SK-MEL-5 (cell line): Measurements from ENCODE around the gene WDFY4. TPM values are rescaled to one million over a fixed set of nuclear protein-coding genes. Genes with fewer than 3 reads are reported as not detected.

Source experiments
- DNase-seq: peaks from one replicate; pipeline ENCODE4 v3.0.0-alpha.2; 2016; ENCODE audit warnings: low read depth, low spot score
- in situ Hi-C: cut with HindIII; loops from 2 replicates; pipeline ENCODE4 v1.10.0; 2016; ENCODE audit warnings: low sequenced_read_pairs, high pct_unique_total_duplicates, low pct_unique_long_range_greater_than_20kb
- total RNA-seq: library from RNA; depleted of rRNA; stranded (reverse); fragments of >200 nt; shearing (Covaris generic); gene quantifications from 2 replicates; pipeline ENCODE4 v1.2.3, GENCODE V29; 2014

The WDFY4 gene
- total RNA-seq, 1 experiment from 2014 or later = not detected

DNA sequence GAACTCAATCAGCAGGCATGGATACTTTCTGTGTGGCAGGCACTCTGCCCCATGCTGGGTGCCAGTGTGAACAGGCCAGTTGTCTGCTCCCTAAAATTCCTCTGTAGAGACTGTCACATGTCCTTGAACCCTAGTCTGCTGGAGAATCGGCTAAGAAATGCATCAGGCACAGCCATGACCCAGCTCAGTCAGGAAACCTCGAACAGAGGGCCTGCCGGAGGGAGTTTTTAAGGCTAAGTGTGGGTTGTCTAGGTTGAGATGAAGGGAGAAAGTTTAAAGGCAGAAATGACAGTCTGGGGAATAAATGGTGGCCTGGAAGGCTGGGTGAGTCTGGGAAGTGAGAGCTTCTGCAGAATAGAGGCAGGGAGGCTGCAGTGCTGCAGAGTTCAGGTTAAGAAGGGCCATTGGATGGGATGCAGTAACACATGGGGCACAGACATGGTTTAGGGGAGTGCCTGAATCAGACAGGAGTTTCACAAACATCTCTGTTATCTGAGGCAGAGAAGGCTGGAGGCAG lies 45.3 kb downstream of the WDFY4 start:
- in situ Hi-C loops = no loop called here
- no peak for DNase-seq

DNA sequence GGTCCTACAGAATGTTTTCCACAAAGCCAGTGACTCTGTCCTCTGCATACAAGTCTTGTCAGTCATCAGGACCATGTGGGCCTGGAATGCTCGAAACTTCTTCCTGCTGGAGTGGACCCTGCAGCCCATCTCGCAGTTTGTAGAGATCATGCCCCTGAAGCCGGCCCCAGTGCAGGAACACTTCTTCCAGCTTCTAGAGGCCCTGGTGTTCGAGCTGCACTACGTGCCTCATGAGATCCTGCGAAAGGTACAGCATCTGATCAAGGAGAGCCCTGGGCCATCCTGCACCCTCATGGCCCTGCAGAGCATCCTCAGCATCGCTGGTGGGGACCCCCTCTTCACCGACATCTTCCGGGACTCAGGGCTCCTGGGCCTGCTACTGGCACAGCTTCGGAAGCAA lies 46.5 kb downstream of the WDFY4 start:
- DNase-seq = no peak
- in situ Hi-C loops = no loop called here

DNA sequence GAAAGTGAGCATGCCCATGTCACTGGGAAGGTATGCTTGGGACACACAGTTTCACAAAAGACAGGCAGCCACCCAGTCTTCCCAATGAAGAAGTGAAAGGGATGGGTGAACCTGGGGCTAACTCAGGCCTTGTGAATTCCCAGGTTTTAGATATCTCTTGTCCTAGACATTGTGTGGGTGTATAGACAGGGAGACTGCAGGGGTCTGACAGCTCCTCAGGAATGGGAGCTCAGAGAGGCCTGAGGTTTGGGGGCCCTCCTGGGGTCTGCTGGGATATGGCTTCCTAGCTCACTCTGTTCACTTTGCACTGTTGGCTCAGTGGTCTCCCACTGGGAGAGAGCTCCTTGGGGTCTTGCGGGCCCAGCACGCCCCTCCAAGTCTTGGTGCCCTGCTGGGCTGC lies 47.0 kb downstream of the WDFY4 start:
- no peak for DNase-seq
- in situ Hi-C loops = no loop called here

DNA sequence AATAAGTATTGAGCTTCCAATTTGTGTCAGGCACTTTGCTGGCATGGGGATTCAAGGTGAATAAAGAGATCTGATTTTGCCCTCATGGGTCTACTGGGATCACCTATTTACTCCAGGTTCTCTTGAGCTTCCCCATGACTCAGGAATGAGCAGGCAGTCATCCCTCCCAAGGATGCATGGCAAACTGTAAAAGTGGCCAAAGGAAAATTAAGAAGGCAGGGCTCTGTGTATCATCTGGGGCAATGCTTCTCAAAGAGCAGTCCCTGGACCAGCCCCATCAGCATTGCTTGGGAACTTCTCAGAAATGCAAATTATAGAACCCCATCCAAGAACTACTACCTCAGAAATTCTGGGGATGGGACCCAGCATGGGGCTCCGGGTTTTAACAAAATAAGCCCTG lies 48.7 kb downstream of the WDFY4 start:
- in situ Hi-C loops = no loop called here
- no peak for DNase-seq

DNA sequence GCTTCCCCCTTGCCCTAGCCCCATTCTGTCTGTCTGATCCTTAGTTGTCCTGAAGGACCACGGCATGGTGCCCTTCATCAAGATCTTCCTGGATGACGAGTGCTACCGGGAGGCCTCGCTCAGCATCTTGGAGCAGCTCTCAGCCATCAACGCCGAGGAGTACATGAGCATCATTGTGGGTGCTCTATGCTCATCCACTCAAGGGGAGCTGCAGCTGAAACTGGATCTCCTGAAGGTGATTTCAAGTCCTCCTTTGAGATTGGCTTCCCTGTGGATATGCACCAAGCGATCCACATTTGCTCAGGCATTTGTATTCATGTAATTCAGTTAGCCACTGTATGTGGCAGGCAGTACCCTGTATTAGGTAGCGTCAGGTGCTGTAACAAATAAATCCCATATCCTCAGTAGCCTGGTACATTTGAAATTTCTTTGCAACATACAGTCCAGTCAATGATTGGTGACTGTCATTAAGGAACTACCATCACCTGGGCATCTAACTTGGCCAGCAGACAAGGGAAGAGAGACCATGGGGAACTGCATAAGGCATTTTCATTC lies 51.2 kb downstream of the WDFY4 start:
- no peak for DNase-seq
- in situ Hi-C loops = no loop called here

DNA sequence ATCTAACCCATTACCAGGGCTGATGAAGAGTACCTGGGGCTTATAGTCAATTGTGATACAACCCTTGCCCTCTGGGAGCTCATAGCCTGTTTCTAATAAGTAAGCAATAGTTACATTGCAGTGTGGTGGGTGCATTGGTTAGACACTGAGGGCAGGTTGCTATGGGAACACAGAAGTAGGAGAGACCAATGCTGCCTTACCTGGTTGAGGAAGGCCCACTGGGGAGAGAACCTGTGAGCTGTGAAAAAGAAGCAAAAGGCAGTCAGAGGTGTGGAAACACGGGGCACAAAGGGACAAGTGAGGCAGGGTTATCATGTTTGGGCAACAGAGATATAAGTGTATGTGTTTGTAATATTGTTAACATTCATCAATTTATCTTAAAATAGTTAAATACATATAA lies 51.9 kb downstream of the WDFY4 start:
- in situ Hi-C loops = no loop called here
- no peak for DNase-seq

DNA sequence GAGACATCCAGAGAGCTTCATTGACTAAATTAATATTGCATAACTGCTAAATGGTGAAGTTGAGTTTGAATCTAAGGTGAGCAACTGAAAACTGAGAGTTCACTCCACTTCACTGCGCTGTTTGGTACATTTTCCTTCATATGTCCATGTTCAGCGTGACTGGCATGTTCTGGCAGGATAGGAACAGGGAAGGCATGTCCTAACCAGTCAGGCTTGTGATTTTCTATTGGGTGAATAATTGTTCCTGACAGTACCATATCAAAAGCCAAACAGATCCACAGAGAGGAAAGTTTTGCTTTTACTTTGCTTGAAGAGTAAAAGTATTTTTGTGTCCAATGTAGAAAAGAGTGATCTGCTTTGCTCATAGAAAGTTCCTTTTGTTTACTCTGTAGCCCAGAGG lies 53.2 kb downstream of the WDFY4 start:
- in situ Hi-C loops = no loop called here
- no peak for DNase-seq

DNA sequence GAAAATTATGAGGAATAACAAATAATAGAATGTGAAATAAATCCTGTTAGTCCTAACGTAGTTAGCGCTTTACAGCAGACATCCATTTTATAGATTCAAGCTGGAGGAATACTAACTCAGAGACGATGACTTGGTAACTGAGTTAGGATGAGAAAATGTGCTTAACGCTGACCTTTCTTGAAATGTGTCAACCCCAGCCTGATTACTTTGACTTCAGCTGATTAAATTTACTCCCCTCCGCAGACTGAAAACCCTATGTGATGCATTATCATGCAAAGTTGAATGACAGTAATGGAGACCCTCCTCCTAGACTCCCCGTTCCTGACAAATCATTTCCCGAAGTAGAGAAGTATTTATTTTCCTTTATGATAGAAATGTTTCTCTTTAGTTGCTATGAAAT lies 54.5 kb downstream of the WDFY4 start:
- in situ Hi-C loops = no loop called here
- no peak for DNase-seq

DNA sequence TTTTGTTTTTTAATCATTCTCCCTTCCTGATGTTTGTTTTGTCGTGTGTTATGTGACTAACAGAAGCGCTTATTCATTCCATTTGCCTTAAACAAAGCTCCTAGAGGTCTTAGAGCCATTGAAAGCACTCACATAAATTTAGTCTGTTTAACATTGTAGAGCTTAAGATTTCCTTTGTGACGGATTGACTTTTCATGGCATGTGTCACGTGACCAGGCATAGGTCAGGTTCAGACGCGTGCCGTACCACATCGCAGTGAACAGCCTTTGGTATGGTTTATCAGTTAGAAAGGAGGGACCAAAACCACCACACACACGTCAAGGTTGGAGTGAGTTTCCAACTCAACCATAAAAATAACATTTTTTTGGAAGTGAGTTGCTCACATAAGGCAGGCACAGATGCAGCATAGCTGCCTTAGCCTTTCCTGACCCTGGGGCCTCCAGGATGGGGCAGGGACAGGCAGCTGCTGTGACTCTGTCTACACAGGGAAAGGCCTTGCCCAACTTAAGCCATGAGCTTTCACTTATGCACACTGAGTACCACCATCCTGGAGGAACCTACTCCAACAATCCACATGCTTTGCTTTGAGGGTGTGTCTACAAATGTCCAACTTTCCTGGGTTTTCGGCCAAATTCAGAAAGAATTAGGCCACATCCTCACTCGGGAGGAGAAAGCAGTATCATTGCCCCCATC lies 55.5 kb downstream of the WDFY4 start:
- in situ Hi-C loops = no loop called here
- no peak for DNase-seq

DNA sequence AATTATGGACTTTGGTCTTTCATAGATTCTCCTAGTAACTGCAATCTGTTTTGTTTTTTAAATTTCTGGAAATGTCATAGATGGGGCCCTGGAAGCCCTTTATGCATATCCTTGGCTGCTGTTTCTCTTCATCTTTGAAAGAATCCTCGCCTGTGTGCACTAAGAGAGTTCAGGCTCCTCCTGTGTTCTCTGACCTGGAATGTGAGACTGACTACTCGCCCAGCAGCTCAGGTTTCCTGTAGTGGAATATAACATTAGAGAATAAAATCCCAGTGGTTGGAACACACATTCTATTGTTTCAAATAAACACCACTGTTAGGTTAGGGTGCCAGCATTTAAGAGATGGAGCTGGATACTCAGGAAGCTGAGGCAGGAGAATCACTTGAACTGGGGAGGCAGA lies 56.3 kb downstream of the WDFY4 start:
- no peak for DNase-seq
- in situ Hi-C loops = no loop called here

DNA sequence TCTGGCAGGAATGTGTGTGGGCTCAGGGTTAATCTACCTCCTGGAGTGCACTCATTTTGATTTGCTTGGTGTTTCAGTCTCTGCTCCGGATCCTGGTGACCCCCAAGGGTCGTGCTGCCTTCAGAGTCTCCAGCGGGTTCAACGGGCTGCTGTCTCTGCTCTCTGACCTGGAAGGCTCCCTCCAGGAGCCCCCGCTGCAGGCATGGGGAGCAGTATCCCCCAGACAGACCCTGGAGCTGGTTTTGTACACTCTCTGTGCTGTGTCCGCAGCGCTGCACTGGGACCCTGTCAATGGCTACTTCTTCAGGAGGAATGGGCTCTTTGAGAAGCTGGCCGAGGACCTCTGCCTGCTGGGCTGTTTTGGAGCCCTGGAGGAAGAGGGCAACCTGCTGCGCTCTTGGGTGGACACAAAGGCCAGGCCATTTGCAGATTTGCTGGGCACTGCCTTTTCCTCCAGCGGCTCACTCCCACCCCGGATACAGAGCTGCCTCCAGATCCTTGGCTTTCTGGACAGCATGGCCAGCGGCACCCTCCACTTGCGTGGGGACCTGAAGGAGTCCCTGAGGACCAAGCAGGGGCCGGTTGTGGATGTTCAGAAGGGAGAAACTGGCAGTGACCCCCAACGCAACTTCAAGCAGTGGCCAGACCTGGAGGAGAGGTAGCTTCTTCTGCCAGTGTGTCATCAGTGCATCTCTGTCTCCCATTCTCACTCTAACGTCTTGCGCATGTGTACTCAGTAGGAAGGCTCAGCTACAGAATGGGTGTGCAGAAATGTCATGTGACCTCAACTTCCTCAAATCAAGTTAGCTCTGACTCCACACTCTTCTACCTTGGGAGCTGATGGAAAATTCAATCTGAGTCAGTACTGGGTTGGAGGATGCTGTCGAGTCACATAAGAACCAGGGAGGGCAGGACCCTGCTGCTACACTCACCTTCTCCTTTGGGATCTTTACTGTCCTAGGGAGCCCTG lies 58.5 kb downstream of the WDFY4 start:
- no peak for DNase-seq
- in situ Hi-C loops = no loop called here

DNA sequence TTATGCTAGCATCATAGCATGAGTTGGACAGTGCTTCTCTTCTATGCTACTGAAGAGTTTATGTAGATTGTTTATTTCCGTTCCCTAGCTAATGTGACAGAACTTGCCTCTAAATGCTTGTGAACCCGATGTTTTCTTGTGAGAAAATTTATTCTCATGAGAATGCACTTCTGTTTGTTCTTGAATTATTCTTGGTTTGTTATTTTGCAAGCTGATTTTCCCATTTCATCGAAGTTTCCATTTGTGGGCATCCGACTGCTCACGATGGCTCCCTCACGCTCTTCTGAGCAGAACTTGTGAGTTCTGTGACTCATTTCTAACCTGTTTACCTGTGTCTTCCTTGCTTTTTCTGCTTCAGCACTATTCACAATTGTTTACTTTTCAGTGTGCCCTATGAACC lies 59.9 kb downstream of the WDFY4 start:
- in situ Hi-C loops = no loop called here

DNA sequence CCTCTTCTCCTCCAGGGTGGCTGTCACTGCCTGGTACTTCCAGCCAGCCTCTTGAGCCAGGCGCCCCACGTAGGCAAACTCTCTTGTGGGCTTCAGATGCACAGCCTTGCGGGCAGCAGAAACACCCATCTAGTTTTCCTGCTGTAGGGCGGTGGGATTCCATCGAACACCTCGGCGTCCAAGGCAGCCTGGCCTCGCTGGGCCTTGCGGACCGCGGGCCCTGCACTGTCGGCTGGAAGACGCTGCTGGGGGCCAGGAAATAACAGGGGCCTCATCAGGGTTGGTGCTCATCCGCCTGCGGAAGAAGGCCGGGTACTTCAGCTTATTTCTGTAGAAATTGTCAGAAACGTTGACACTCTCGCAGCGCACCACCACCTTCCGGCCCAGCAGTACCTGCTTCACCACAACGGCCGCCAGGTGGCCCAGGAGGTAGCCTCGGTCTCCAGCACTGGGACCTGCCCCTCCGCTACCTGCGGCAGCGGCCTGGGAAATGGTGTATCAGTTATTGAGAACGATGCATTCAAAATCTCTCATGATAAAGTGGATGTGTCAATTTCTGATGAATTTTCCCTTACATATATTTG lies 61.1 kb downstream of the WDFY4 start:
- no peak for DNase-seq
- in situ Hi-C loops = no loop called here

More for the DNA sequence above, 59.9 kb downstream of the WDFY4 start:
- DNase-seq = no peak

DNA sequence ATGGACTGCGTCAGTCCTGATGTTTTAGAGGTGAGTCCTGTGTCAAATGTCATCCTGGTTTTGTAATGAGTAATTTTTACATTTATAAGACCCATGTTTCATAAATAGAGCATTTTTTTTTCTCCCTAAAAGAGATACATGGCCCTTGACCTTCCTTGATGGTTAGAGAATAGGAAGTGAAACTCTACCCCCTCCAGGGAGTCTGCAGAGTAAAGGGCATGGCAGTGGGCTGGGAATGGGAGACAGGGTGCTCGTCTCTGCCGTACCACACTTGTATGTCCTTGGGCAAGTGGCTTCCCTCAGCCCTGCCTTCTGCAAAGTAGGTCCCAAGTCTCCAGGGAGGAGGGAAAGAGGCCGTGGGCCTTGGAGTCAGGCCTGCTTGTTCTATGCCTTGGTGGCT lies 63.9 kb downstream of the WDFY4 start:
- no peak for DNase-seq
- in situ Hi-C loops = no loop called here

DNA sequence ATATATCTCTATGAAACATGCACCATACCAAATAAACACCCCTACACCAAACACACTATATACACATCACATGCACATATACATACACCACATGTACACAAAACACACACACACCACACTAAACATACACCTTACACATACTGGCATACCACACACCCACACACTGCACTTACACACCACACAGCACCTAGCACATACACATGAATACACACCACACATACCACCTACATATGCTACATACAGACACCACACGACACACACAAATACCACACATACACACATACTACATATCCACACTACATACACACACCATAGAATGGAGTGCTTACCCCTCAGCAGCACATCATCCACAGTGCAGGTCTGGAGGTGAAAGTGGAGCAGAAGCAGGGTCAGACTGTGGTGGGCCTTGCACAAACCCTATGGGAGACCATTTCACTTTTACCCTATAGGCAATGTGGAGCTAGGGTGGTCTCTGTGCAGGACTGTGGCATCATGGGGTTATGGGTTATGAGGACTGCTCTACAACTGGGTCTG lies 64.6 kb downstream of the WDFY4 start:
- in situ Hi-C loops = no loop called here
- no peak for DNase-seq

DNA sequence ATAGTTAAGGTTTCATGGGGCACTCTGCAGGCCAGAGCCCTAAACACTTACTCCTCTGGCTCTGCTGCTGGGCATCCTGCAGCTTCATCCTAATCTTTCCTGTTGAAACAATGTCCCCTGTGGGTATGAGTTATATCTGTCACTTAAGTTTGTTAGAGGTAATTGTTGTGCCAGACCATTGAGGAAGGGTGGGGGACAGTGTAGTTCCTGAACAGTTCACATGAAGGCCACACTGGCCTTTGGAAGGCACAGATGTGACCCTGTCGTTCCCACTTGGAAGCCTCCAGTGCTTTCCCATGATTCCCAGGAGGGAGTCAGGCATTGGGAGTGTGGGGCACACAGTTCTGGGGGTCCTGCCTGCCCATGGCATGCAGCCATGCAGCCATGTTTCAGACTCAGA lies 65.3 kb downstream of the WDFY4 start:
- in situ Hi-C loops = no loop called here
- DNase-seq = no peak

DNA sequence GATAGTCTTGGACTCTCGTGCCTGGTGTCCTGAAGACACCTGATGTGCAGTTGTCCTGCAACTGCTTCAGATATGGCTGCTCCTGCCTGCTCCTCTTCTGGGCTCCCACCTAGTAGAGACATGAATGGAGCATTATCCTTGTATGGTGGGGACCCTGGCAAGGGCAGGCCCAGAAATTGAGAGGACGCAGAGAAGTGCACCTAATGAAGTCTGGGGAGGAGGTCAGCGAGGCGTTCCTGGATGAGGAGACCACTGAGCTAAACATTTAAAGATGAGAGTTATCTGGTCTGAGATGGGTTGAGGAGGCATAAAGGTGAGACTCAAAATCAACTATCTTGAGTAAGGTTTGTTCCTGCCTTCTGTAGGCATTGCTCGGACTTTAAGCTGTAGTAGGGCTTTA lies 66.3 kb downstream of the WDFY4 start:
- in situ Hi-C loops = no loop called here
- no peak for DNase-seq

DNA sequence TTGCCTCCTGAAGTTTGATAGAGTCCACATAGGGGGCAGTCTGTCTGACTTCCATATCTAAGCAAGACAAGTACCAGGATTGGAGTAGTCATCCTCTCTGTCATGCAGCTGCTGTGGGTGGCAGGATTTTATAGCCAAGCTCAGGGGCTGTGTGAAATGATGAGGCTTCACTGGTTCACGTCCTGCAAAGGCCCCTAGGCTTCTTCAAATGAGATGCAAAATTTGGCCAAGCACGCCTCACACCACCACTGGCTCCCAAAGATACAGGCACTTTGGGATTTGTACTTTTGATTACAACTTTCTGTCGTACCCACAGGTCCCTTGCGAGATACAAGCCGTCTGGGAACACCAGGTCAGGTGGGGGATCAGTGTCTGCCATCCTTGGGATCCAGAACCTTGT lies 67.1 kb downstream of the WDFY4 start:
- no peak for DNase-seq
- in situ Hi-C loops = no loop called here
